ENCODE data around the gene SPEN. TPM values are rescaled to one million over a fixed set of nuclear protein-coding genes. Genes with fewer than 3 reads are reported as not detected.

SPEN gene
- total and polyA plus RNA-seq, 10 of the 15 experiments (the other 5 are each of a cell fraction or from before 2014, with no cell fraction given) = 5.2 to 58.7 (median 20.1) TPM

- in situ Hi-C loops (cut with MboI) (no loop called here), intact Hi-C loops (cut with micrococcal nuclease; ENCODE audit: unreplicated experiment) (no loop called here)
- BruUV-seq (replicated peaks) = no TSS peak
- CTCF ChIA-PET = interaction anchor here (1.1 to 2.6 kb wide), 2 partner anchors 15 to 53 kb away, joined by 4 to 16 read pairs; no protein-coding TSS in a partner anchor
- no peak overlapping the region for H3K4me3 ChIP-seq
- 41% methylated on average over 1 of the region's 1 CpG for WGBS (ENCODE audit: insufficient coverage, insufficient replicate concordance, low lambda C conversion rate, missing lambda C conversion rate)
- H3K79me2 ChIP-seq (ENCODE audit: control insufficient read depth, insufficient read depth, low read length) = peaks cover 20% of the 10 kb centered on the region
- H3K9ac ChIP-seq (ENCODE audit: control insufficient read depth, insufficient read depth, low read length) = no peak overlapping the region
- H2AFZ ChIP-seq (ENCODE audit: control insufficient read depth, low read depth, low read length) = no peak overlapping the region
- no peak for FAIRE-seq
- peak overlapping the region; percentile 65 for H3K4me2 ChIP-seq (ENCODE audit: control insufficient read depth, insufficient read depth)
- no peak overlapping the region for H3K27ac ChIP-seq (ENCODE audit: control insufficient read depth, insufficient read depth)
- H3K27me3 ChIP-seq (replicated peaks in 1 of 2; ENCODE audit: control insufficient read depth in 2 of 2, insufficient read depth in 2 of 2, low read length in 1 of 2) = no peaks in the 10 kb centered on the region
- H3K9me3 ChIP-seq (replicated peaks; ENCODE audit: control insufficient read depth, insufficient read depth, low read length) = no peaks in the 10 kb centered on the region
- no peaks in the 10 kb centered on the region for H3K36me3 ChIP-seq (ENCODE audit: control insufficient read depth in 2 of 2, insufficient read depth in 2 of 2, low read length in 1 of 2)
- POLR2A ChIA-PET = no interaction called here
- SMC1A ChIA-PET (ENCODE audit: uncharacterized antibody, unreplicated experiment) = interaction anchor here (1.0 to 1.3 kb wide), 2 partner anchors 15 to 143 kb away, joined by 3 to 4 read pairs; no protein-coding TSS in a partner anchor
- peaks cover 27% of the 10 kb centered on the region for H3K4me1 ChIP-seq (ENCODE audit: control insufficient read depth, insufficient read depth, low read length)
- RAD21 ChIA-PET (ENCODE audit: unreplicated experiment) = interaction anchor here (1.4 kb wide), 1 partner anchor 15 kb away, joined by 3 read pairs; no protein-coding TSS in a partner anchor
- no peaks in the 10 kb centered on the region for H4K20me1 ChIP-seq (ENCODE audit: control insufficient read depth, insufficient read depth)
- ATAC-seq = no peak
- TF ChIP-seq, protein P1, sequence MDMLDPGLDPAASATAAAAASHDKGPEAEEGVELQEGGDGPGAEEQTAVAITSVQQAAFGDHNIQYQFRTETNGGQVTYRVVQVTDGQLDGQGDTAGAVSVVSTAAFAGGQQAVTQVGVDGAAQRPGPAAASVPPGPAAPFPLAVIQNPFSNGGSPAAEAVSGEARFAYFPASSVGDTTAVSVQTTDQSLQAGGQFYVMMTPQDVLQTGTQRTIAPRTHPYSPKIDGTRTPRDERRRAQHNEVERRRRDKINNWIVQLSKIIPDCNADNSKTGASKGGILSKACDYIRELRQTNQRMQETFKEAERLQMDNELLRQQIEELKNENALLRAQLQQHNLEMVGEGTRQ (IDR thresholded peaks at IDR 0.05; ENCODE audit: borderline replicate concordance, low read depth, low read length) = no peak
- TF ChIP-seq NR2C2 (IDR thresholded peaks at IDR 0.05; ENCODE audit: borderline replicate concordance, control insufficient read depth, insufficient read length, low read depth) (no peak), SPI1 (IDR thresholded peaks at IDR 0.05; ENCODE audit: borderline replicate concordance, insufficient read depth, low read depth, low read length) (no peak), RFX5 (IDR thresholded peaks at IDR 0.05; ENCODE audit: low read depth, low read length) (no peak), NFYB (IDR thresholded peaks at IDR 0.05; ENCODE audit: insufficient read depth, low read depth, low read length) (no peak), BMI1 (IDR thresholded peaks at IDR 0.05; ENCODE audit: borderline replicate concordance) (no peak), RAD51 (IDR thresholded peaks at IDR 0.05) (no peak)
- no peak for DNase-seq (ENCODE audit: low read depth, low spot score)
Measured at GRCh38 chr1:15830258-15830657, 17.2 kb upstream of the SPEN start.
